LNCaP clone FGC (cell line): ENCODE data around the gene ACER3.
"Not testable (repeated sequence)": the region's sequence is repeated elsewhere in the genome, so short reads cannot be mapped to it uniquely, and the experiment has no call there.

ENCODE experiments used
- DNase-seq: peaks from one replicate; pipeline ENCODE4 v3.0.0-alpha.2; 2011; ENCODE audit warnings: low read depth
- H3K4me3 ChIP-seq: 2 replicates; pipeline ENCODE4 v1.5.1; 2011; ENCODE audit warnings: mild to moderate bottlenecking, low read depth, low read length, control low read depth
- TF ChIP-seq, protein P1 (sequence below): IDR thresholded peaks from 2 replicates; pipeline ENCODE4 v1.5.1; 2012; ENCODE audit warnings: mild to moderate bottlenecking; ENCODE audit not compliant: control insufficient read depth, insufficient read depth; ENCODE audit errors: extremely low read depth

Gene ACER3

GRCh38 chr11:77057938-77058474 is 197.3 kb downstream of the ACER3 start:
- DNase-seq: no peak
- TF ChIP-seq, protein P1, sequence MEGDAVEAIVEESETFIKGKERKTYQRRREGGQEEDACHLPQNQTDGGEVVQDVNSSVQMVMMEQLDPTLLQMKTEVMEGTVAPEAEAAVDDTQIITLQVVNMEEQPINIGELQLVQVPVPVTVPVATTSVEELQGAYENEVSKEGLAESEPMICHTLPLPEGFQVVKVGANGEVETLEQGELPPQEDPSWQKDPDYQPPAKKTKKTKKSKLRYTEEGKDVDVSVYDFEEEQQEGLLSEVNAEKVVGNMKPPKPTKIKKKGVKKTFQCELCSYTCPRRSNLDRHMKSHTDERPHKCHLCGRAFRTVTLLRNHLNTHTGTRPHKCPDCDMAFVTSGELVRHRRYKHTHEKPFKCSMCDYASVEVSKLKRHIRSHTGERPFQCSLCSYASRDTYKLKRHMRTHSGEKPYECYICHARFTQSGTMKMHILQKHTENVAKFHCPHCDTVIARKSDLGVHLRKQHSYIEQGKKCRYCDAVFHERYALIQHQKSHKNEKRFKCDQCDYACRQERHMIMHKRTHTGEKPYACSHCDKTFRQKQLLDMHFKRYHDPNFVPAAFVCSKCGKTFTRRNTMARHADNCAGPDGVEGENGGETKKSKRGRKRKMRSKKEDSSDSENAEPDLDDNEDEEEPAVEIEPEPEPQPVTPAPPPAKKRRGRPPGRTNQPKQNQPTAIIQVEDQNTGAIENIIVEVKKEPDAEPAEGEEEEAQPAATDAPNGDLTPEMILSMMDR: no peak
- no peak overlapping the region for H3K4me3 ChIP-seq

- TF ChIP-seq, protein P1: no peak
- H3K4me3 ChIP-seq: no peak overlapping the region
- DNase-seq: no peak
Observed at GRCh38 chr11:77058900-77059299, 198.2 kb downstream of the ACER3 start.

DNA sequence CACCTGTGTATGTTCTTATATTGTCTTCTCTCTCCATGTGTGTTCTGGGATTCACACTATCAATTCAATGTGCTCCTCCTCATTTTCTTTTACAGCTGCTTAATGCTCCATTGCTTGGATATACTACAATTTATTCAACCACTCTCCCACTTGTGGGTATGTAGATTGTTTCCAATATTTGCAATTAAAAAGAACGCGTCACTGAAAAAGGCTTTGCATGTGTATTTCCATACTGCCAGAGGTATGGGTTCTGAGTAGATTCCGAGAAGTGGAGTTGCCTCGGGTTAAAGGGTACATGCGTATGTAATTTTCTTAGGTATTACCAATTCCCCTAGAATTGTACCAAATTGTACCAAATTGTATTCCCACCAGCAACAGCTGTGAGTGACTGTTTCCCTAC is 199.1 kb downstream of the ACER3 start:
- no peak overlapping the region for H3K4me3 ChIP-seq
- TF ChIP-seq, protein P1: no peak
- no peak for DNase-seq

DNA sequence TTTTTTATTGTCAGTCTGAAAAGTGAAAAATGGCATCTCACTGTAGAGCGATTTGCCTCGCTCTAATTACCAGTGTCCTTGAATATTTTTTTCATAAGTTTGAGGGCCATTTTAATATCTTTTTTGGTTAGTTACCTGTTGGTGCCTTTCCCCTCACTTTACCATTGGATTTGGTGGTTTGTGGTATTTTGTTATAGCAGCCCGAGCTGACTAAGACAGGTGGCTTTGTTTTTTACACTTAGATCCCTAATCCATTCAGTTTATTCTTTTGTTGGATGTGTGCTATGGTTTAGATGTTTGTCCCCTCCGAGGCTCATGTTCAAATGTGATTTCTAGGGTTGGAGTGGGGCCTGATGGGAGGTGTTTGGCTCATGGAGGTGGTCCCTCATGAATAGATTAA is 199.5 kb downstream of the ACER3 start:
- H3K4me3 ChIP-seq: no peak overlapping the region
- no peak for DNase-seq
- TF ChIP-seq, protein P1: no peak

GRCh38 chr11:77061258-77061657 is 200.5 kb downstream of the ACER3 start:
- H3K4me3 ChIP-seq: not testable (repeated sequence)
- peak; percentile 92 for DNase-seq

DNA sequence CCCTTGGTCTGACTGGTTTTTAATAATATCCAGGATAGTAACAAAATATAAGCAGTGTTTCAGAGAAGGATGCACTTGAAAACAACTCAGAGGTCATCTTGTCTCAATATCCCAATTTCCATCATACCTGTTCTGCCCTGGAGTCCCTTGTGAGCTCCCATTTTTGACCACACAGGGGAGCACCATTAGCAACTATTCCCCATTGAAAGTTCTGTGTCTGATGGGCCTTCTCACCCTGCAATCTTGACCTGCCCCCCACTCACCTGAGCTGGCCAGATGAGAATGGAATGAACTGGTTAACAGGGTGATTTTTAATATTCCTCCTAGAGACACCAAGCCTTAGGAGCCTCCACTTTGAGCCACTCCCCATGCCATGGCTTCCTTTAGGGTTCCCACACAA is 202.2 kb downstream of the ACER3 start:
- no peak overlapping the region for H3K4me3 ChIP-seq
- TF ChIP-seq, protein P1: no peak
- no peak for DNase-seq

GRCh38 chr11:77063407-77063806 is 202.7 kb downstream of the ACER3 start:
- no peak for DNase-seq
- TF ChIP-seq, protein P1: no peak

More at GRCh38 chr11:77063407-77063806, 202.7 kb downstream of the ACER3 start:
- H3K4me3 ChIP-seq: no peak overlapping the region
